ENCODE results near the gene GPR15. TPM values are rescaled to one million over a fixed set of nuclear protein-coding genes. Genes with fewer than 3 reads are reported as not detected.

The GPR15 gene
- total RNA-seq, 2 donors from 2014 or later: not detected

DNA sequence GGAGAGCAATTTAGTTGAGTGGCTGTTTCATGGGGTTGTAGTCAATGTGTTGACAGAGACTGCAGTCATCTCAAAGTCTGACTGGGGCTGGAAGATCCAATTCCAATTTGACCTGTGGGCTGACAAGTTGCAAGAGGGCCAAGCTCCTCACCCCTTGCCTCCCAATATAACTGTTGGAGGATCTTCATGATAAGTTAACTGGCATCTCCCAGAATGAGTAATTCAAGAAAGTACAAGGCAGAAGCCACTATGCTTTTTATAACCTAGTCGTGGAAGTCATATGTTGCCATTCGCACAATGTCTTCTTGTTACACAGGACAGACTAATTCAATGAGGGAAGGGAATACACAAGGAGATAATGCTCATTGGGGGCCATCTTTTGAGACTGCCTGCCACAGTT, 29.1 kb downstream of the GPR15 start:
- Mint-ChIP-seq H3K27me3 (ENCODE audit: insufficient read depth) (no peaks in the 10 kb centered on the region), H3K4me3 (no peak overlapping the region), H3K9me3 (no peaks in the 10 kb centered on the region), H3K36me3 (ENCODE audit: low read depth) (no peaks in the 10 kb centered on the region), H3K4me1 (peaks cover 8% of the 10 kb centered on the region), H3K27ac (no peak overlapping the region)
- no peaks in the 10 kb centered on the region for H3K4me1 ChIP-seq (ENCODE audit: control insufficient read depth, insufficient read depth, low read length)
- TF ChIP-seq, protein P1, sequence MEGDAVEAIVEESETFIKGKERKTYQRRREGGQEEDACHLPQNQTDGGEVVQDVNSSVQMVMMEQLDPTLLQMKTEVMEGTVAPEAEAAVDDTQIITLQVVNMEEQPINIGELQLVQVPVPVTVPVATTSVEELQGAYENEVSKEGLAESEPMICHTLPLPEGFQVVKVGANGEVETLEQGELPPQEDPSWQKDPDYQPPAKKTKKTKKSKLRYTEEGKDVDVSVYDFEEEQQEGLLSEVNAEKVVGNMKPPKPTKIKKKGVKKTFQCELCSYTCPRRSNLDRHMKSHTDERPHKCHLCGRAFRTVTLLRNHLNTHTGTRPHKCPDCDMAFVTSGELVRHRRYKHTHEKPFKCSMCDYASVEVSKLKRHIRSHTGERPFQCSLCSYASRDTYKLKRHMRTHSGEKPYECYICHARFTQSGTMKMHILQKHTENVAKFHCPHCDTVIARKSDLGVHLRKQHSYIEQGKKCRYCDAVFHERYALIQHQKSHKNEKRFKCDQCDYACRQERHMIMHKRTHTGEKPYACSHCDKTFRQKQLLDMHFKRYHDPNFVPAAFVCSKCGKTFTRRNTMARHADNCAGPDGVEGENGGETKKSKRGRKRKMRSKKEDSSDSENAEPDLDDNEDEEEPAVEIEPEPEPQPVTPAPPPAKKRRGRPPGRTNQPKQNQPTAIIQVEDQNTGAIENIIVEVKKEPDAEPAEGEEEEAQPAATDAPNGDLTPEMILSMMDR (conservative IDR thresholded peaks at IDR 0.05): no peak
- H3K4me3 ChIP-seq (ENCODE audit: low read length): no peak overlapping the region
- no peaks in the 10 kb centered on the region for H3K9me3 ChIP-seq (ENCODE audit: control insufficient read depth, low read length)
- WGBS, 2 experiments (ENCODE audit: insufficient coverage in 1 of 2, insufficient read length in 1 of 2): 89 to 97% methylated on average over 2 of the region's 2 CpGs
- DNase-seq: no peak
- no peak overlapping the region for H3K27ac ChIP-seq (ENCODE audit: low read depth, low read length)
- H3K27me3 ChIP-seq (ENCODE audit: control insufficient read depth, insufficient read depth, low read length, poor library complexity, severe bottlenecking): no peaks in the 10 kb centered on the region
- no peak overlapping the region for H3K9ac ChIP-seq (ENCODE audit: extremely low read depth, low read length, poor library complexity, severe bottlenecking)
- no peaks in the 10 kb centered on the region for H3K36me3 ChIP-seq (ENCODE audit: control insufficient read depth, insufficient read depth, low read length)

DNA sequence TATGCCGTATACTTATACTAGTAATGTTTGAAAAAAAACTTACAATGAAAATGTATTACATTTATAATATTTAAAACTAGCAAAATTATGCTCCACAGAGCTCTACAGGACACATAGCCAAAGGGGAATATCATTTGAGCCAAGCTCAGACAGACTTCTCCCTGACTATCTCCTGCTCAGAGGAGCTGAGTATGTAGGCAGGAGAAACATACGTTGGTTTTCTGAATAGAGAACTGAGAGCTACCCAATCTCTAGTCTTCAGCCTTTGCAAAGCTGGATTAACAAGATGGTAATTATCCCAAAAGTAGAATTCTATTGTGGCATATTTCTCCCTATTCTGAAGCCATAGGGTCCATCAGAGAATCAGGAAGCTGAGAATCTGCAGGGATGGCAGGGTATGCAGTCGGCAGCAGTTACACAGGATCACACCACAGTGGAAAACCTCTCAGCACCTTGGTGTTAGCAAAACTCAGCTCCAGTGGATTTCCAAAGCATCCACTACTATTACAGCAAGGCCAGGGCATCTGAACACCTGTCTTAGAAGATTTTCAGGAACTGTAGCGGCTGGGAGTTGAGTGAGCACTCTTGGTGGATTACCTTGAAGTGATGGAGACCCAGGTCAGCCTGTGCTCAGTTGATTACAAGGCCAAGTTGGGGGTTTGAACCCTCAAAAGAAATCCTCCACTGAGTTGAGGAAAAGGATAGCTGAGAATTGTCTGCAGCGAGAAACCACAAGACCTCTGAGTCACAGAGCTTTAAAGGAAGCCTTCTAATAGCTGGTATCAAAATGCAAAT, 30.1 kb downstream of the GPR15 start:
- H3K9me3 ChIP-seq (ENCODE audit: control insufficient read depth, low read length): no peaks in the 10 kb centered on the region
- H3K27ac ChIP-seq (ENCODE audit: low read depth, low read length): no peak overlapping the region
- no peaks in the 10 kb centered on the region for H3K9me3 Mint-ChIP-seq
- H3K27ac Mint-ChIP-seq: no peak overlapping the region
- no peak overlapping the region for H3K9ac ChIP-seq (ENCODE audit: extremely low read depth, low read length, poor library complexity, severe bottlenecking)
- no peak overlapping the region for H3K4me3 Mint-ChIP-seq
- H3K27me3 Mint-ChIP-seq (ENCODE audit: insufficient read depth): no peaks in the 10 kb centered on the region
- no peak for DNase-seq
- TF ChIP-seq, protein P1 (conservative IDR thresholded peaks at IDR 0.05): no peak
- H3K36me3 Mint-ChIP-seq (ENCODE audit: low read depth): no peaks in the 10 kb centered on the region
- H3K4me1 Mint-ChIP-seq: peaks cover 8% of the 10 kb centered on the region
- no peak overlapping the region for H3K4me3 ChIP-seq (ENCODE audit: low read length)
- 91% methylated on average over 4 of the region's 5 CpGs; no CpG with 5 or more reads in 1 of the 2 experiments for WGBS, 2 experiments (ENCODE audit: insufficient coverage in 1 of 2, insufficient read length in 1 of 2)
- H3K27me3 ChIP-seq (ENCODE audit: control insufficient read depth, insufficient read depth, low read length, poor library complexity, severe bottlenecking): no peaks in the 10 kb centered on the region
- no peaks in the 10 kb centered on the region for H3K4me1 ChIP-seq (ENCODE audit: control insufficient read depth, insufficient read depth, low read length)
- H3K36me3 ChIP-seq (ENCODE audit: control insufficient read depth, insufficient read depth, low read length): no peaks in the 10 kb centered on the region

DNA sequence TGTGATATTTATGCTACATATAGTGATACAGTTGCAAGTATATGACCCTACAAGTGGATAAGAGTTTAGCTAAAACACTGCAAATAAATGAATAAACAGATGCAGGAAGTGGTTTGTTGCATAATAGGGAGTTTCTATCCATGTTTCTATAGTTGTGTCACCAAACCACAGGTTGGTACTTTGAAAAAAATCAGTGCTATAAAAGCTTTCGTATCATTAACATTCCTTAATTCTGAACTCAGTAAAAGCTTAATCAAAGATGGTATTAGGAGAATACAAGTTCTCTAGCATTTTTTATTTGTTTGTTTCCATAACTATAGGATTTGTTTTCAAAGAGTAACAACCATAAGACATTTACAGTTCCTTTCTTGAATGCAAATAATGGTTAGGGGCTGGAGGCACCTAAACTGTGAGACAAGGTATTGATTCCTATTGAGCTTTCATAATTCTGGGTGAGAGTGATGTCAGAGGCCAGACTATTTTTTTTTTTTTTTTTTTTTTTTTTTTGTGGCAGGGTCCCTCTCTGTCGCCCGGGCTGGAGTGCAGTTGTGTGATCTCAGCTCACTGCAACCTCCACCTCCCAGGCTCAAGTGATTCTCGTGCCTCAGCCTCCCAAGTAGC, 32.0 kb downstream of the GPR15 start:
- H3K4me1 ChIP-seq (ENCODE audit: control insufficient read depth, insufficient read depth, low read length): no peaks in the 10 kb centered on the region
- peaks cover 11% of the 10 kb centered on the region for H3K4me1 Mint-ChIP-seq
- no peaks in the 10 kb centered on the region for H3K36me3 Mint-ChIP-seq (ENCODE audit: low read depth)
- WGBS, 2 experiments (ENCODE audit: insufficient coverage in 1 of 2, insufficient read length in 1 of 2): 94% methylated on average over 3 to 4 of the region's 4 CpGs
- no peaks in the 10 kb centered on the region for H3K27me3 ChIP-seq (ENCODE audit: control insufficient read depth, insufficient read depth, low read length, poor library complexity, severe bottlenecking)
- H3K9me3 ChIP-seq (ENCODE audit: control insufficient read depth, low read length): no peaks in the 10 kb centered on the region
- no peak overlapping the region for H3K27ac Mint-ChIP-seq
- H3K27me3 Mint-ChIP-seq (ENCODE audit: insufficient read depth): no peaks in the 10 kb centered on the region
- H3K27ac ChIP-seq (ENCODE audit: low read depth, low read length): no peak overlapping the region
- TF ChIP-seq, protein P1 (conservative IDR thresholded peaks at IDR 0.05): no peak
- DNase-seq: no peak
- H3K4me3 ChIP-seq (ENCODE audit: low read length): no peak overlapping the region
- no peak overlapping the region for H3K4me3 Mint-ChIP-seq
- H3K9me3 Mint-ChIP-seq: no peaks in the 10 kb centered on the region
- H3K9ac ChIP-seq (ENCODE audit: extremely low read depth, low read length, poor library complexity, severe bottlenecking): no peak overlapping the region
- H3K36me3 ChIP-seq (ENCODE audit: control insufficient read depth, insufficient read depth, low read length): no peaks in the 10 kb centered on the region
